Liver (tissue), 3 donors: ENCODE results near the gene SLC25A21.

Source experiments
- GABPA ChIP-seq, 2 donors: IDR thresholded peaks in 1 of 2; conservative IDR thresholded peaks in 1 of 2; 2 replicates each; pipeline ENCODE4 v1.6.1; 2016; ENCODE audit warnings: antibody characterized with exemption in 2 of 2, mild to moderate bottlenecking in 1 of 2, moderate library complexity in 1 of 2
- HNF4A ChIP-seq, 2 donors: conservative IDR thresholded peaks; 2 replicates each; pipeline ENCODE4 v1.6.1; 2016; ENCODE audit warnings: antibody characterized with exemption in 2 of 2, mild to moderate bottlenecking in 2 of 2
- JUND ChIP-seq, 2 donors: IDR thresholded peaks; 2 replicates each; pipeline ENCODE4 v1.6.1; 2016; ENCODE audit warnings: antibody characterized with exemption in 2 of 2
- RAD21 ChIP-seq, 2 donors: IDR thresholded peaks; 2 replicates each; pipeline ENCODE4 v1.6.1; 2016; ENCODE audit warnings: antibody characterized with exemption in 2 of 2, mild to moderate bottlenecking in 2 of 2
- SP1 ChIP-seq: IDR thresholded peaks from 2 replicates; pipeline ENCODE4 v1.6.1; 2018; ENCODE audit warnings: antibody characterized with exemption, mild to moderate bottlenecking
- TAF1 ChIP-seq: conservative IDR thresholded peaks from 2 replicates; pipeline ENCODE4 v1.6.1; 2016; ENCODE audit warnings: antibody characterized with exemption, mild to moderate bottlenecking
- YY1 ChIP-seq: IDR thresholded peaks from 2 replicates; pipeline ENCODE4 v1.6.1; 2016; ENCODE audit warnings: antibody characterized with exemption, mild to moderate bottlenecking
- TF ChIP-seq, protein P1 (sequence below): fragments of 150-350 bp; IDR thresholded peaks from 2 replicates; pipeline ENCODE4 v1.5.1; 2017; ENCODE audit warnings: improper control_type of control experiment, low read depth, low read length; ENCODE audit not compliant: missing input control
- TF ChIP-seq, protein P2 (sequence below): IDR thresholded peaks from 2 replicates; pipeline ENCODE4 v1.6.1; 2016; ENCODE audit warnings: antibody characterized with exemption
- TF ChIP-seq, protein P3 (sequence below): IDR thresholded peaks from 2 replicates; pipeline ENCODE4 v1.6.1; 2016; ENCODE audit warnings: antibody characterized with exemption
- TF ChIP-seq, protein P4 (sequence below): IDR thresholded peaks from 2 replicates; pipeline ENCODE4 v1.6.1; 2016; ENCODE audit warnings: antibody characterized with exemption, mild to moderate bottlenecking
- TF ChIP-seq, protein P5 (sequence below): IDR thresholded peaks from 2 replicates; pipeline ENCODE4 v1.6.1; 2016; ENCODE audit warnings: antibody characterized with exemption
- donor health status: healthy.
- donor health status: healthy.

DNA sequence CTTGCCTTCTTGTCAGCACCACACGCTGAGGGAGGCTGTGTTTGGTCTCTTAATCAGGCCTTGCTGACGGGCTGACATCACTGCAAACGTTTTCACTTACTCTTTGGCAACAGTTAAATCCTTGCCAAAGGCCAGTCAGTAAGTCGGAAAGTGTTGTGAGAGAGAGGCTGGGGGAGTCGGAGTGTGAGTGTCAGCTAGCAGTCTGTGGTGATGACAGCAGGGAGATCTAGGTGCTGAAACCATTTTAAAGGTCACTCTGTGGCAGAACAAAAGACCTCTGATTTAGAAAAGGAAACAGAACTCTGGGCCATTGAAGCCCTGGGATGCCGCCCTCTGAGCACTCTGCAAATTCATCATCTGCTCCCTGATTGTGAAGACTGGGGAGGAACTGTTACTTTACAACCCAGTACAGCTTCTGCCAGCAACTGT is 367.3 kb downstream of the SLC25A21 start:
- TF ChIP-seq, protein P1, sequence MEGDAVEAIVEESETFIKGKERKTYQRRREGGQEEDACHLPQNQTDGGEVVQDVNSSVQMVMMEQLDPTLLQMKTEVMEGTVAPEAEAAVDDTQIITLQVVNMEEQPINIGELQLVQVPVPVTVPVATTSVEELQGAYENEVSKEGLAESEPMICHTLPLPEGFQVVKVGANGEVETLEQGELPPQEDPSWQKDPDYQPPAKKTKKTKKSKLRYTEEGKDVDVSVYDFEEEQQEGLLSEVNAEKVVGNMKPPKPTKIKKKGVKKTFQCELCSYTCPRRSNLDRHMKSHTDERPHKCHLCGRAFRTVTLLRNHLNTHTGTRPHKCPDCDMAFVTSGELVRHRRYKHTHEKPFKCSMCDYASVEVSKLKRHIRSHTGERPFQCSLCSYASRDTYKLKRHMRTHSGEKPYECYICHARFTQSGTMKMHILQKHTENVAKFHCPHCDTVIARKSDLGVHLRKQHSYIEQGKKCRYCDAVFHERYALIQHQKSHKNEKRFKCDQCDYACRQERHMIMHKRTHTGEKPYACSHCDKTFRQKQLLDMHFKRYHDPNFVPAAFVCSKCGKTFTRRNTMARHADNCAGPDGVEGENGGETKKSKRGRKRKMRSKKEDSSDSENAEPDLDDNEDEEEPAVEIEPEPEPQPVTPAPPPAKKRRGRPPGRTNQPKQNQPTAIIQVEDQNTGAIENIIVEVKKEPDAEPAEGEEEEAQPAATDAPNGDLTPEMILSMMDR, result no peak
- TF ChIP-seq SP1 (no peak), TAF1 (no peak), YY1 (no peak), HNF4A (conservative IDR thresholded peaks at IDR 0.05) (no peak), GABPA (IDR thresholded peaks at IDR 0.05 in 1 of 2, conservative IDR thresholded peaks at IDR 0.05 in 1 of 2) (no peak), RAD21 (IDR thresholded peaks at IDR 0.05) (no peak), JUND (IDR thresholded peaks at IDR 0.05) (no peak)
- TF ChIP-seq, protein P2, sequence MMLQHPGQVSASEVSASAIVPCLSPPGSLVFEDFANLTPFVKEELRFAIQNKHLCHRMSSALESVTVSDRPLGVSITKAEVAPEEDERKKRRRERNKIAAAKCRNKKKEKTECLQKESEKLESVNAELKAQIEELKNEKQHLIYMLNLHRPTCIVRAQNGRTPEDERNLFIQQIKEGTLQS, result no peak
- TF ChIP-seq, protein P3, sequence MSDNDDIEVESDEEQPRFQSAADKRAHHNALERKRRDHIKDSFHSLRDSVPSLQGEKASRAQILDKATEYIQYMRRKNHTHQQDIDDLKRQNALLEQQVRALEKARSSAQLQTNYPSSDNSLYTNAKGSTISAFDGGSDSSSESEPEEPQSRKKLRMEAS, result no peak
- TF ChIP-seq, protein P4, sequence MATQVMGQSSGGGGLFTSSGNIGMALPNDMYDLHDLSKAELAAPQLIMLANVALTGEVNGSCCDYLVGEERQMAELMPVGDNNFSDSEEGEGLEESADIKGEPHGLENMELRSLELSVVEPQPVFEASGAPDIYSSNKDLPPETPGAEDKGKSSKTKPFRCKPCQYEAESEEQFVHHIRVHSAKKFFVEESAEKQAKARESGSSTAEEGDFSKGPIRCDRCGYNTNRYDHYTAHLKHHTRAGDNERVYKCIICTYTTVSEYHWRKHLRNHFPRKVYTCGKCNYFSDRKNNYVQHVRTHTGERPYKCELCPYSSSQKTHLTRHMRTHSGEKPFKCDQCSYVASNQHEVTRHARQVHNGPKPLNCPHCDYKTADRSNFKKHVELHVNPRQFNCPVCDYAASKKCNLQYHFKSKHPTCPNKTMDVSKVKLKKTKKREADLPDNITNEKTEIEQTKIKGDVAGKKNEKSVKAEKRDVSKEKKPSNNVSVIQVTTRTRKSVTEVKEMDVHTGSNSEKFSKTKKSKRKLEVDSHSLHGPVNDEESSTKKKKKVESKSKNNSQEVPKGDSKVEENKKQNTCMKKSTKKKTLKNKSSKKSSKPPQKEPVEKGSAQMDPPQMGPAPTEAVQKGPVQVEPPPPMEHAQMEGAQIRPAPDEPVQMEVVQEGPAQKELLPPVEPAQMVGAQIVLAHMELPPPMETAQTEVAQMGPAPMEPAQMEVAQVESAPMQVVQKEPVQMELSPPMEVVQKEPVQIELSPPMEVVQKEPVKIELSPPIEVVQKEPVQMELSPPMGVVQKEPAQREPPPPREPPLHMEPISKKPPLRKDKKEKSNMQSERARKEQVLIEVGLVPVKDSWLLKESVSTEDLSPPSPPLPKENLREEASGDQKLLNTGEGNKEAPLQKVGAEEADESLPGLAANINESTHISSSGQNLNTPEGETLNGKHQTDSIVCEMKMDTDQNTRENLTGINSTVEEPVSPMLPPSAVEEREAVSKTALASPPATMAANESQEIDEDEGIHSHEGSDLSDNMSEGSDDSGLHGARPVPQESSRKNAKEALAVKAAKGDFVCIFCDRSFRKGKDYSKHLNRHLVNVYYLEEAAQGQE, result no peak
- TF ChIP-seq, protein P5, sequence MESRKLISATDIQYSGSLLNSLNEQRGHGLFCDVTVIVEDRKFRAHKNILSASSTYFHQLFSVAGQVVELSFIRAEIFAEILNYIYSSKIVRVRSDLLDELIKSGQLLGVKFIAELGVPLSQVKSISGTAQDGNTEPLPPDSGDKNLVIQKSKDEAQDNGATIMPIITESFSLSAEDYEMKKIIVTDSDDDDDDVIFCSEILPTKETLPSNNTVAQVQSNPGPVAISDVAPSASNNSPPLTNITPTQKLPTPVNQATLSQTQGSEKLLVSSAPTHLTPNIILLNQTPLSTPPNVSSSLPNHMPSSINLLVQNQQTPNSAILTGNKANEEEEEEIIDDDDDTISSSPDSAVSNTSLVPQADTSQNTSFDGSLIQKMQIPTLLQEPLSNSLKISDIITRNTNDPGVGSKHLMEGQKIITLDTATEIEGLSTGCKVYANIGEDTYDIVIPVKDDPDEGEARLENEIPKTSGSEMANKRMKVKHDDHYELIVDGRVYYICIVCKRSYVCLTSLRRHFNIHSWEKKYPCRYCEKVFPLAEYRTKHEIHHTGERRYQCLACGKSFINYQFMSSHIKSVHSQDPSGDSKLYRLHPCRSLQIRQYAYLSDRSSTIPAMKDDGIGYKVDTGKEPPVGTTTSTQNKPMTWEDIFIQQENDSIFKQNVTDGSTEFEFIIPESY, result no peak
